ENCODE results near the gene PRR23C.

GRCh38 chr3:139020868-139021234, 23.8 kb downstream of the PRR23C start, which contains the start of gene PRR23B:
- TF ChIP-seq CTCF (IDR thresholded peaks at IDR 0.05) (no peak), POLR2A (IDR thresholded peaks at IDR 0.05) (no peak), POLR2AphosphoS5 (IDR thresholded peaks at IDR 0.05) (no peak), EP300 (IDR thresholded peaks at IDR 0.05) (no peak)
